Iris pigment epithelial cell (primary cell): Measurements from ENCODE around the gene MAN2B1.
A peak's percentile ranks its signal among the peaks of the same experiment; 100 is the strongest.
"Not testable (repeated sequence)": the region's sequence is repeated elsewhere in the genome, so short reads cannot be mapped to it uniquely, and the experiment has no call there.

Experiments used
- DNase-seq: peaks from one replicate; pipeline ENCODE4 v3.0.0-alpha.2; 2011; ENCODE audit warnings: low read depth

The MAN2B1 gene

DNA sequence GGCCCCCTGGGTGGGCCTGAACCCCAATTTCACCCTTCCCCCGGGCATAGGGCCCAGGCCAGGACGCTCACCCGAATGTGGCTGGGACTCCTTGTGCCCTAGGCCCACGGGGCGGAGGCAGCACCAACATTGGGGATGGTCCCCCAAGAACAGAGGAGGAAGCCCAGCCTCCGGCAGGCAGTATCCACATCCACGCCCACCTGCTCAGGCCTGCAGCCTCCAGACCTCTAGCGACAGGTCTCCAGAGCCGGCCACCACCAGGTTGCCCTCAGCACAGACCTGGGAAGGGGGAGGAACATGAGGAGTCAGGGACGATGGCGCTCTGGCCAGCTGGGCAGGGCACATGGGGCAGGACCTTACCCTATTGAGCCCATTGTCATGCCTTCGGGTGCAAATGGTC is 22.5 kb upstream of the MAN2B1 start:
- DNase-seq: no peak

DNA sequence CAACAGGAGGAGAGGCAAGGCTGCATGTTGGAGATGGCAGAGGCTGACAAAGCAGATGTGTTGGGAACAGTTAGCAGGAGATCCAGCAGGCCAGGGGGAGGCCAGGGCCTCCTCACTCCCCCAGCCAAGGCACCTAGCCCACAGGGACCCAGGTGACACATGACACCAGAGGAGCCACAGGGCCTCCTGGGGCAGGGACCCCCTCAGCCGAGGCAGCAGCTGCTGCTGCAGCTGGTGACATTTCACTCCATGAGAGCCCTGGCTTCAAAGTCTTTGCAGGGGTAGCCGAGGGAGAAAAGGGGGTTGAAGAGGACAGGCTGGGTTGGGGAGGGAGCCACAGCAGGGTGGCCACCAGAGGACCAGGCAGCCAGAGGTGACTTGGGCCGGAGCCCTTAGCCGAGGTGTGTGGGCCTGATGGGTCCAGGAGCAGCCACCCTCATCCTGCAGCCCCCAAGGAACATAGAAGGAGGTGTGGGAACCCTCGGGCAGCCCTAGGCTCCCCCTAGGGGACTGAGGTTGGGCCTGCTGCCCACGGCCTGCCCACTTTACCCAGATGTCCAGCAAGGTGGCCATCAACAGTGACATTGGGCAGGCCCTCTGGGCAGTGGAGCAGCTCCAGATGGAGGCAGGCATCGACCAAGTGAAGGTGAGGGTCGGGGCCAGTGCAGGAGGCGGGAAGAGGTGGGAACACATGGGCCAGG is 21.1 kb upstream of the MAN2B1 start, which contains the start of gene GNG14:
TSS of gene GNG14 (plus strand) at position 503 of the 701 bp plus-strand sequence. CDS start at position 554, 51 bp downstream.
- DNase-seq: no peak

- no peak for DNase-seq
These were observed 19.3 kb upstream of the MAN2B1 start for GRCh38 chr19:12685831-12686230.

DNA sequence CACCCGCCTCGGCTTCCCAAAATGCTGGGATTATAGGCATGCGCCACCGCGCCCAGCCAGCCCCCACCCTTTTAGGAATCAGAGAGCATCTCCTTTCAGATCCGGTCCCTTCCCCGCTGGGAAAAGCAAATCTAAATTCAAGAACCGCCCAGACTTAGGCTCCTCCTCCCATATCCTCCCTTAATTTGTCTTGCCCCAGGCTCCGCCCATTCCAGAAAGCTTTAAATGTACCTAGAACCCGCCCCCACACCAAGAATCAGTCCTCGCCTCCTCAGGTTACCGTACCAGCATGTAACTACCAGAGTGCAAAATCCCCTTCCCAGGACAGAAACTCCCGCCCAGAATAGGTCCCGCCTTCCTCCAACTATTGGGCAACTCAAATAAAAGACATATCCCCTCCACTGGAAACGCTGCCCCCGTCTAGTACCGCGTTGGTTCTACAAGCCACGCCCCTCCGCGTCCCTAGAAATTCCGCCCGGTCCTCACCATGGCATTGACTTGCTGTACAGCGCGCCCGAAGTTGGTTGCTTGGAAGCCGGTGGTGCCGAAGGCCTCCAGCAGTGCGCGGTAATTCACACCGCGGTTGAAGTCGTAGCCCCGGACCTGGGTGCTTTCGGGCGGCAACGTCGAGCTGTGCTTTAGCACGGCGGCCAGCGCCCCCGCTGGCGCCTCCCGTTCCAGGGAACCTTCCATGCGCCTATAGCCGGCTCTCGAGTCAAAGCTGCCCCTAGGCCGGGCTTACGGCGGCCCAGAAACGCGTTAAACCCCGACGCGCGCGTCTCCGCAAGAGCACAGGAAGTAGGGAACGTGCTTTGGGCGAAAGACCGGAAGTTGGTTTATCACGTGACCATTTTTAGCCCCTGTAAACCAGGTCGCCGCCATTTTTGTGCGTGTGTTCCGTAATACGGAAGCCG is 14.8 kb upstream of the MAN2B1 start, which contains the start of gene DHPS:
TSS of gene DHPS (minus strand) at position 807 of the 914 bp plus-strand sequence. CDS start at position 693, 114 bp downstream.
- DNase-seq: peak; percentile 99

DNA sequence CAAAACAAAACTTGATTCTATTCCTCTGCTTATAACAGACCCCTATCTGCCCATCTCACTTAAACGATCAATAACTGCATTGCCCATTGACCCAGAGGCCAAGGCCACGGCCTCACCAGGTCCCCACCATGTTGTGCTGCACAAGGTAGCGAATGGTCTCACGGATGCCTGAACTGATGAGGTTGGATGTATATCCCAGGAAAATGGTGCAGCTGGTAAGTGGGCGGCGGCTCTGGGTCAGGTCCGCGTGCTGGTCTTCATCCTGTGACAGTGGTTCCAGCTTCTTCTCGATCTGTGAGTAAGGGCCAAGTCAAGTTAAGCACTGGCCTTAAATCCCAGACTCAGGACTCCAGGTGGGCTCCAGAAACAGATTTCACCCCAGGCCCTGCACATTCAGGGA is 13.5 kb upstream of the MAN2B1 start:
- DNase-seq: no peak

DNA sequence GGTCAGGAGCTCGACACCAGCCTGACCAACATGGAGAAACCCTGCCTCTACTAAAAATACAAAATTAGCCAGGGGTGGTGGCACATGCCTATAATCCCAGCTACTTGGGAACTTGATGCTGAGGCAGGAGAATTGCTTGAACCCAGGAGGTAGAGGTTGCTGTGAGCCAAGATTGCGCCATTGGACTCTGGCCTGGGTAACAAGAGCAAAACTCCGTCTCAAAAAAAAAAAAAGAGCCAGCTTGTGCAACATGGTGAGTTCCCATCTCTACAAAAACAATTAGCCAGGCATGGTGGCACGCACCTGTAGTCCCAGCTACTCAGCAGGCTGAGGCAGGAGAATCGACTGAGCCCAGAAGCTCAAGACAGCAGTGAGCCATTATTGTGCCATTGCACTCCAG is 11.5 kb upstream of the MAN2B1 start:
- DNase-seq: not testable (repeated sequence)

DNA sequence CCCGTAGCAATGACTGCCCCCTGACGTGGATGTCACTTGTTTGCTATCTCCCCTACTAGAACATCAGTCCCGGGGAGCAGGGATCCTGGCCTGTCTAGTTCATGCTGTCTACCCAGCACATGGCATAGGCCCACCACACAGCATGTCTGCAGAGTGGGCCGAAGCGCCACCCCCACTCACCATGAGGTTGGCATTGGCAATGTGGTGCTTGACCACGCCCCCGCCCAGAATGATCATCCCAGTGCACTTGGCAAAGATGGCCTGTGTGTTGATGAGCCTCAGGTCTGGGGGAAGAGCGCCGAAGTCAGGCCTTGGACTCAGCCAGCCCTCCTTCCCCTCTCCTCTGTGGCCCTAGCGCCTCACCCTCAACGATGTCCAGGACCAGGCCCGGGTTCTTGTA is 10.4 kb upstream of the MAN2B1 start:
- no peak for DNase-seq

GRCh38 chr19:12676384-12676792 is 9.8 kb upstream of the MAN2B1 start:
- DNase-seq: peak; percentile 68

- DNase-seq: no peak
These were observed 9.4 kb upstream of the MAN2B1 start for GRCh38 chr19:12675940-12676339.

DNA sequence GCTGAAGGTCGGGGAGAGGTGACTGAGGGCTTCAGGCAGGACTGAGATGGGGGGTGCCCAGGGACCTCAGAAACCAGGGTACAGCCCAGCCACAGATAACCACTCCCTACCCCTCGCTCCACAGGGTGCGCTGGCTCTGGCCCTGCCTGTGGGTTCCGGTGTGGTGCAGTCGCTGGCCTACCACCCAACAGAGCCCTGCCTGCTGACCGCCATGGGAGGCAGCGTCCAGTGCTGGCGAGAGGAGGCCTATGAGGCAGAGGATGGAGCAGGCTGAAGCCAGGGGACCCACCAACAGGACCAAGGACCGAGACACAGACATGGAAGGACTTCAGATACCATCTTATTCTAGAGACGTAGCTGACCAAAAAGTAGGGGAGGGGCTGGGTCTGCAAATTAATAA is 8.9 kb upstream of the MAN2B1 start:
- no peak for DNase-seq

- DNase-seq: no peak
These were observed 6.2 kb upstream of the MAN2B1 start for GRCh38 chr19:12672744-12673143.

GRCh38 chr19:12670159-12670928 is 3.8 kb upstream of the MAN2B1 start:
- DNase-seq: no peak

DNA sequence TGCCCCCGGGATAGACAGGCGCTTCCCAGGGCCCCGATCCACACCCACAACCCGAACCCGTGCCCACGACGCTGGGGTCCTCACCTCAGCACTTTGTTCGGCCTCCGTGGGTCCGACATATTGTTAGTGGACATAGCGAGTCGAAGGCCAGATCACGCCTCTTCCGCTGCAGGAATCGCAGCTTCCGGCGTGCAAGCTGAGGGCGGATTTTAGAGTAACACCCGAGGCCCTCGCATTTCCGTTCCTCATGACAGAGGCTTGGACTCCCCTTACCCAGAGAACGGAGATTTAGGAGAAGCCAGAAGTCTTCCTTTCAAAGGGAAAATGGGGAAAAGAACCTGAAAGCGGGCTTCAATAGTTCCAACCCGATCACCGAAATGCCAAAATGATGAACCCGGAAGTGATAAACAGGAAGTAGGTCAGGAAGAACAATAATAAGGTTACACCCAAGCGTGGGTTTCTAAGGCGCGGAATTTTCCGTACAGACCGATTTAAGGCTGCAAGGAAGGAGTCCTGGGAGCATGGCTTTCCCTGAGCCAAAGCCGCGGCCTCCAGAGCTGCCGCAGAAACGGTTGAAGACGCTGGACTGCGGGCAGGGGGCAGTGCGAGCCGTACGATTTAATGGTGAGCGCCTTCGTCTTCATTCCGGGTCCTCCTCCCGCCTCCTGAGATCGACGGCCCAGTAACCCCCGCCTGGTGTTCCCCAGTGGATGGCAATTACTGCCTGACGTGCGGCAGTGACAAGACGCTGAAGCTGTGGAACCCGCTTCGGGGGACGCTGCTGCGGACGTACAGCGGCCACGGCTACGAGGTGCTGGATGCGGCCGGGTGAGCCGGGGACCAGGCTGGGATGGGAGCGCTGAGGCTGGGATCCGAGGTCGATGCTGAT is 3.0 kb upstream of the MAN2B1 start:
- peak; percentile 87 for DNase-seq

DNA sequence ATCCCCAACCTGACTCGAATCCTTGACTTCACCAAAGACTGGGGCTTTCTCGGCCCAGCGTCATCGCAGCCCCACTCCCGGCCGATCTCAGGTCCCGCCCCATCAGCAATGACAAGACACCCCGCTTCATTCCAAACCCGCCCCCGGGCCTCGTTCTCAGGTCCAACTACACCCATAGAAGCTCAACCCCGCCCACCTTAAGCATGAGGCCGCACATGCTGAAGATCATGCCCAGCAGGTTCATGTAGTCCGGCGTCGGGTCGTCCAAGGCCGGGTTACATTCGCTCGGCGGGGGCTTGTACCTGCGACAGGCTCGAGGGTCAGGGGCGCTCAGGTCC is 2.4 kb upstream of the MAN2B1 start:
- DNase-seq: peak; percentile 88

DNA sequence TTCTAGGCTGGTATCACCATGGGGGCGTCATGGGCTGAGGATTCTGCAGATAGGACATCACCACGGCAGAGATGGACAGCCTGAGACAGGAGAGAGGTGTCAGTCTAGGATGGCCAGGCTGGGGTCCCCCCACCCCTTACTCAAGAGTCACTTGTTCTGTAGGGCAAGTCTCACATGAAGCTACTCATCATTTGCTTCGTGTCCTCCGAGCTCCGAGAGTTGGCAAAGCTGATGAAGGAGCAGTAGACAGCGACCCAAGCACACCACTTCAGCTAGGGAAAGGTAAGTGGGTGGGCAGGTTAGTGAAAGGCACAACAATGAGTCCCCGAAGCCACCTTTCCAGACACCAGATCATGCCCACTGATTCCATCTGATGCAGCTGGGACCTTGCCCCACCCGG is 1.8 kb upstream of the MAN2B1 start:
- no peak for DNase-seq

GRCh38 chr19:12667731-12668302 is 1.3 kb upstream of the MAN2B1 start:
- DNase-seq: no peak

DNA sequence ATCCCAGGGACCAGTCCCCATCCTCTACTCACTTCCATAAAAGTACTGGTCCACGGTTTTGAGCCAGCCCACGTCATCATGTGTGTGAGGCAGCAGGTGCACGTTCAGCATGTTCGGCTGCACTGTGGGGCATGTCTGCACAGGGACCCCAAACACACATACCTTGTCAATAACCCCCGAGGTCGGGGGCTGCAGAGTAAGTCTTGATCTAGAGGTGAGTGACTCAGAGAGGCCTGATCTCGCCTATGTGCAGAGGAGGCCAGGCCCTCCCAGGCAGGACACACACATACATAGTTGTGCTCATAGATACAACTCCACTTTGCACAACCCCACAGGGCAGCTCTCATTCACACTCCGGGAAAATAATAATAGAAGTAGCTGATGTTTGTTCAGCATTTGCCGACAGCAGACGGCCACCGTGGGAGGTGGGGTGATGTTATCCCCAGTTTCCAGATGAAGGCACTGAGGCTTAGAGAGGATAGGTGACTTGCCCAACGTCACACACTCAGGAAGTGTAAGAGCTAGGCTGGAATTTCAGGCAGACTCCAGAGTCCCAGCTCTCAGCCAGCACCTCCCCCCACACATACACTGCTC is 774 bp downstream of the MAN2B1 start:
- DNase-seq: no peak

DNA sequence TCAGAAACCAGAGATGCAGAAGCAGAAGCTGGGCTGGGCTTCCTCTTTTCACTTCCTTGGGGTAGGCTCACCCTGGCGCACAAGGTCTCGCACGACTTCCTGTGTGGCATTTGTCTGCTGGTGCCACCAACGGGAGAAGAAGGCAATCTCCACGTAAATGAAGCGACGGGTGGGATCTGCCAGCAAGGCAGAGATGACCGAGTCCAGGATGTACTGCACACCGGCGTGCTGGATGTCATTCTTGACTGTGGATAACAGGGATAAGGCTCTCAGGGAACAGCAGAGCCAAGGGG is 1.3 kb downstream of the MAN2B1 start:
- no peak for DNase-seq

DNA sequence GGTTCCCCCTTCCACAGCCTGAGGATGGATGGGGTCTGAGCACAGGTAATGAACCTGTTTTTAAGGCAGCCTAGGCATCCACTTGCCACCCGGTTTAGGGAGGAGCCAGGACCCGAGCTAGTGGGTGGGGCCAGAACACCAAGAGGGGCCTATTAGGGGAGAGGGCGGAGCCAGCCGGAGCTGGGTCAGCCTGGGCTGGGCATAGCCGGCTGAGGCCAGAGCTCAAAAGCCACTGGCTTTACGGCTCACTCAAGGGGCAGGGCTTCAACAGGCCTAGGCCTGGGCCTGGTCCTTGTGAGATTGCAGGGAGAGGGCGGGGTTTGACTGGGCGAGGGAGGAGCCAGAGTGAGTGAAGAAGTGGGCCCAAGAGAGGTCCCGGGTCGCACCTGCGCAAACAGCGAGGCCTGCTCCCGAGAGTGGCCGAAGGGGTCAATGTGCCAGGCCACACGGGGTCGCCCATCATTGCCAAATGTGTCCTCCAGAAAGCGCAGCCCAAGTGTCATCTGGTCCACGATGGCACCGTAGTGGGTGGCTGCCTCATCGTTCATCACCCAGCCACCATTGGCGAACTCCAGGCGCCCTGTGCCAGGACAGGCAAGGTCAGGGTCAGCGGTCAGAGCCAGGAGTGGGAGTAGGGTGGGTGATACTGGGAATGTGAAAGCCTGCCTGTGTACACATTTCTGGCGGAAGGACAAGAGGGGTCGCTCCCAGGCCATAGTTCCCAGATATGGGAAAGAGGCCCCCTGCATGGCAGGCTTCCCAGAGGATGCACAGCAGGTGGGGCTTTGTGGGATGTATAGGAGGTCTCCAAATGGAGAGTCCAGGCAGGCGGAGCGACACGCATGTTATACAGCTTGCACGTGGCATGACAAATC is 1.9 kb downstream of the MAN2B1 start:
- DNase-seq: no peak

GRCh38 chr19:12660980-12661379 is 5.6 kb downstream of the MAN2B1 start:
- no peak for DNase-seq
